GM23248 (cell line): ENCODE results near the gene RETSAT. TPM values are rescaled to one million over a fixed set of nuclear protein-coding genes. Genes with fewer than 3 reads are reported as not detected.
"Not testable (repeated sequence)": the region's sequence is repeated elsewhere in the genome, so short reads cannot be mapped to it uniquely, and the experiment has no call there.

Source experiments
- DNase-seq: peaks from one replicate; pipeline ENCODE4 v3.0.0-alpha.2; 2015
- H2AFZ ChIP-seq: fragments of 200-600 bp; sonication (generic); 2 replicates; pipeline ENCODE4 v1.6.1; 2016; ENCODE audit warnings: antibody characterized with exemption
- H3F3A ChIP-seq: fragments of 200-600 bp; sonication (generic); 2 replicates; pipeline ENCODE4 v1.6.1; 2016; ENCODE audit warnings: mild to moderate bottlenecking, antibody characterized with exemption, mixed run types; ENCODE audit not compliant: insufficient read depth
- H3K27ac ChIP-seq: fragments of 200-600 bp; sonication (generic); 2 replicates; pipeline ENCODE4 v1.5.1; 2016; ENCODE audit warnings: mild to moderate bottlenecking
- H3K27me3 ChIP-seq: fragments of 200-600 bp; sonication (generic); replicated peaks from 2 replicates; pipeline ENCODE4 v1.6.1; 2016; ENCODE audit warnings: mild to moderate bottlenecking; ENCODE audit not compliant: insufficient read depth
- H3K36me3 ChIP-seq: fragments of 200-600 bp; sonication (generic); 2 replicates; pipeline ENCODE4 v1.6.1; 2016; ENCODE audit warnings: low read depth, mild to moderate bottlenecking
- H3K4me1 ChIP-seq: fragments of 200-600 bp; sonication (generic); 2 replicates; pipeline ENCODE4 v1.6.1; 2016; ENCODE audit warnings: mild to moderate bottlenecking; ENCODE audit not compliant: insufficient read depth
- H3K4me2 ChIP-seq: fragments of 200-600 bp; sonication (generic); one replicate; pipeline ENCODE4 v1.6.1; 2016; ENCODE audit warnings: mild to moderate bottlenecking; ENCODE audit not compliant: unreplicated experiment
- H3K4me3 ChIP-seq: fragments of 200-600 bp; sonication (generic); 2 replicates; pipeline ENCODE4 v1.5.1; 2016; ENCODE audit warnings: mild to moderate bottlenecking
- H3K79me2 ChIP-seq: fragments of 200-600 bp; sonication (generic); 2 replicates; pipeline ENCODE4 v1.6.1; 2016; ENCODE audit warnings: mild to moderate bottlenecking; ENCODE audit not compliant: insufficient read depth
- H3K9ac ChIP-seq: fragments of 200-600 bp; sonication (generic); 2 replicates; pipeline ENCODE4 v1.6.1; 2016; ENCODE audit warnings: mild to moderate bottlenecking
- H3K9me2 ChIP-seq: fragments of 200-600 bp; sonication (generic); 2 replicates; pipeline ENCODE4 v1.6.1; 2016; ENCODE audit warnings: mixed run types, mild to moderate bottlenecking, moderate library complexity; ENCODE audit not compliant: insufficient read depth
- H3K9me3 ChIP-seq: fragments of 200-600 bp; sonication (generic); one replicate; pipeline ENCODE4 v1.6.1; 2017; ENCODE audit warnings: low read depth
- H4K20me1 ChIP-seq: fragments of 200-600 bp; sonication (generic); 2 replicates; pipeline ENCODE4 v1.6.0; 2016; ENCODE audit not compliant: insufficient read depth
- EZH2 ChIP-seq: fragments of 200-600 bp; sonication (generic); IDR thresholded peaks from 2 replicates; pipeline ENCODE4 v1.6.1; 2018; ENCODE audit warnings: antibody characterized with exemption, mild to moderate bottlenecking; ENCODE audit not compliant: insufficient read depth, poor library complexity, severe bottlenecking
- EZH2phosphoT487 ChIP-seq: fragments of 200-600 bp; sonication (generic); IDR thresholded peaks from 2 replicates; pipeline ENCODE4 v1.6.1; 2018; ENCODE audit warnings: antibody characterized with exemption, moderate library complexity, mild to moderate bottlenecking, low read depth; ENCODE audit not compliant: insufficient read depth
- WGBS, 2 experiments: methylation state at CpG; one replicate each; pipeline ENCODE4 v1.1.6; 2015 to 2017; ENCODE audit warnings: low lambda C conversion rate in 2 of 2, low coverage in 1 of 2; ENCODE audit errors: missing lambda C conversion rate in 2 of 2; 5-methylcytosine and 5-hydroxymethylcytosine counted together
- in situ Hi-C: fragments of 300-500 bp; cut with MboI; formaldehyde crosslinking; loops from 2 replicates; pipeline ENCODE4 v1.15.0; 2020
- polyA plus RNA-seq: library from polyadenylated mRNA; unstranded; fragments of >200 nt; fragmentation: Nextera tagmentation; extraction: Ambion mirVana; gene quantifications from 2 replicates; pipeline ENCODE4 v1.2.1, GENCODE V29; 2016
- total RNA-seq: library from RNA; depleted of rRNA; stranded (reverse); fragments of >200 nt; shearing (Covaris generic); gene quantifications from 2 replicates; pipeline ENCODE4 v1.2.3, GENCODE V29; 2014

RETSAT gene
- total and polyA plus RNA-seq, 2 experiments from 2014 or later, result 20.4 to 68.6 TPM

DNA sequence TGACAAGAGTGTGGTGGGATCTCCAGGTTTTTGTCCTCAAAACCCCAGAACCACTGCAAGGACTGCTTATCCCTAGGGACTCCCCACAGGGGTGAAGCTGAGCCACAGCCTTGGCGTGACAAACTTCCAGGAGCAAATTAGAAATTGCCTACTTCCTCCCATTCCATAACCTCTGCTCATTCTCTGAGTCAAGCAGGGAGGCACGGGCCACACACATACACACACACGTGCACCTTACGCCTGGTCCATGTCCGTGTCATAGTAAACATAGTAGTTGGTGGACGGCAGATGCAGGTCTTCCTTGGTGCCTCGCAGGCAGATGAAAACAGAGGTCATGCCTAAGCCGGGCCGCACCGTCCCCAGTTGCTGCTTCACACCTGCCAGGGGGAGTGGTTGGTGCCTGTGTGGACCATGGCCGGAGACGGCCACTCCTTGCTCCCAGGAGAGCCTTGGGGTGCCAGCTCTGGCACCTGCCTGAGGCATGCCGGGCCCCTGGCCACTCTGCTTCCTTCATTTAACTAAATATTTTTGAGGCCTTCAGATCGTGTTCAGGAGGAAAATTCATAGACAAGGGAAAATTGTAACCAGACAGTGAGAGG lies 9.9 kb downstream of the RETSAT start:
- H4K20me1 ChIP-seq, result no peaks in the 10 kb centered on the region
- no peaks in the 10 kb centered on the region for H3K79me2 ChIP-seq
- H3K4me1 ChIP-seq, result 0 out of 2 replicates have a peak, but pooled peaks cover 5% of the 10 kb centered on the region
- H3K4me2 ChIP-seq, result no peak overlapping the region
- peaks cover 9% of the 10 kb centered on the region; the same call in 1 of the 2 replicates for H3F3A ChIP-seq
- no peak overlapping the region for H3K4me3 ChIP-seq
- no peaks in the 10 kb centered on the region for H3K27me3 ChIP-seq
- H3K36me3 ChIP-seq, result peaks cover 4% of the 10 kb centered on the region; the same call in 1 of the 2 replicates
- peak; percentile 15 for DNase-seq
- no peak overlapping the region for H3K27ac ChIP-seq
- WGBS, 2 experiments, result 76 to 81% methylated on average over 14 of the region's 14 CpGs
- TF ChIP-seq EZH2phosphoT487 (no peak), EZH2 (no peak)
- in situ Hi-C loops, result no loop called here
- no peak overlapping the region for H3K9ac ChIP-seq
- H3K9me2 ChIP-seq, result no peaks in the 10 kb centered on the region
- no peak overlapping the region for H2AFZ ChIP-seq
- H3K9me3 ChIP-seq, result no peaks in the 10 kb centered on the region

DNA sequence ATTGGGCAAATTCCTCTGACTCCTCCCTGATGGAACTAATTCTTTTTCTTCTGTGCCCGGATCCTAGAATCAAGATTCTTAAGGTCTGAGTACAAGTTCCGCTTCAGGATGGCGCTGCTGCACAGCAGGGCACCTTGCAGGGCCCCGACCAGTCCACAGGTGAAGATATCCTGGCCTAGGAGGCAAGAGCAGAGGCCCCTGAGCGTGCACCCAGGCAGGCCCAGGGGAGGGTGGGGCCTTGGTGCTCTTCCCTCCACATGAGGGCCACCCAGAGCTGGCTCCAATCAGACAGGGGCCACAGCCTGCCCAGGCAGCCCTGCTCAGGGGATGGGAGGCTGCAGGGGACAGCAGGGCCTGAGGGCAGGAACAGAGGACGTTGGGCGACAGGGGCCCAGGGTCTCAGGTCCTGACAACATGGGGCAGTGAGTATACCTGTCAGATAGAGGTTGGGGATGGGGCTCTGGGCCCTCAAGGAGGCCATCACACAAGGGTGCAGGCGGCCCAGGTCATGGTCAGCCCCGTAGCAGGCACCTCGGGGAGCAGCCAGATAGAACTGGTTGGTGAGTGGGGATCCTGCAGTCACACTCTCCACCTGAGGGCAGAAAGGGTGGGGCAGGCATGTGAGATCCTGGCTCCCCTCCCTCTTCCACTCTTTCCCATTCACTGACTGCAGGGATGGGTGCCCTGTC lies 11.0 kb downstream of the RETSAT start:
- H3K27ac ChIP-seq, H3K9me2 ChIP-seq, H3F3A ChIP-seq, H4K20me1 ChIP-seq, H2AFZ ChIP-seq, DNase-seq, H3K36me3 ChIP-seq, H3K27me3 ChIP-seq, H3K79me2 ChIP-seq, H3K9ac ChIP-seq, H3K4me3 ChIP-seq, H3K9me3 ChIP-seq, H3K4me1 ChIP-seq, H3K4me2 ChIP-seq, in situ Hi-C loops: not testable (repeated sequence)
- WGBS, 2 experiments, result 79 to 84% methylated on average over 8 to 9 of the region's 10 CpGs

DNA sequence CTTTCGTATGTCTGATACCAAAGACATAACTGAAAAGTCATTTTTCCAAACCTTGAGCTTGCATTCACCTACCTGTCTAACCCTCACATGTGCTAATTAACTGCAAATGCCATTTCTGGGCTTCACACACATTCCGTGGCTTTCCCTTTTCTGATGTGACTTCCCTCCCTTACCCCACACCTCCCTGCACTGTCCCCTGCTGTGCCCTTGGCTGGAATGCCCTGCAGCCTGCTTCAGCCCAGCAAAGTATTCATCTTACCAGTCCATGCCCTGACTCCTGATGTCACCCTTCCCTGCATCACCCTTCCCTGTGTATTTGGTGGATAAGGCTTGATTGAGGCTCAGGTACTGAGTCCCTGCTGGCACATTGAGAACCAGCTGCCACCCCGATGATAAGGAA lies 12.2 kb downstream of the RETSAT start:
- Histone ChIP-seq H3K79me2 (no peaks in the 10 kb centered on the region), H2AFZ (no peak overlapping the region), H3K9me3 (no peaks in the 10 kb centered on the region), H3K27me3 (no peaks in the 10 kb centered on the region), H4K20me1 (no peaks in the 10 kb centered on the region), H3K4me1 (0 out of 2 replicates have a peak, but pooled peaks cover 5% of the 10 kb centered on the region), H3K9ac (no peak overlapping the region), H3K36me3 (no peaks in the 10 kb centered on the region), H3K27ac (no peak overlapping the region), H3K4me2 (no peak overlapping the region), H3K4me3 (no peak overlapping the region), H3F3A (peaks cover 9% of the 10 kb centered on the region; the same call in 1 of the 2 replicates), H3K9me2 (no peaks in the 10 kb centered on the region)
- 97 to 99% methylated on average over 3 of the region's 3 CpGs for WGBS, 2 experiments
- TF ChIP-seq EZH2, result no peak
- TF ChIP-seq EZH2phosphoT487, result no peak
- DNase-seq, result no peak
- in situ Hi-C loops, result no loop called here

DNA sequence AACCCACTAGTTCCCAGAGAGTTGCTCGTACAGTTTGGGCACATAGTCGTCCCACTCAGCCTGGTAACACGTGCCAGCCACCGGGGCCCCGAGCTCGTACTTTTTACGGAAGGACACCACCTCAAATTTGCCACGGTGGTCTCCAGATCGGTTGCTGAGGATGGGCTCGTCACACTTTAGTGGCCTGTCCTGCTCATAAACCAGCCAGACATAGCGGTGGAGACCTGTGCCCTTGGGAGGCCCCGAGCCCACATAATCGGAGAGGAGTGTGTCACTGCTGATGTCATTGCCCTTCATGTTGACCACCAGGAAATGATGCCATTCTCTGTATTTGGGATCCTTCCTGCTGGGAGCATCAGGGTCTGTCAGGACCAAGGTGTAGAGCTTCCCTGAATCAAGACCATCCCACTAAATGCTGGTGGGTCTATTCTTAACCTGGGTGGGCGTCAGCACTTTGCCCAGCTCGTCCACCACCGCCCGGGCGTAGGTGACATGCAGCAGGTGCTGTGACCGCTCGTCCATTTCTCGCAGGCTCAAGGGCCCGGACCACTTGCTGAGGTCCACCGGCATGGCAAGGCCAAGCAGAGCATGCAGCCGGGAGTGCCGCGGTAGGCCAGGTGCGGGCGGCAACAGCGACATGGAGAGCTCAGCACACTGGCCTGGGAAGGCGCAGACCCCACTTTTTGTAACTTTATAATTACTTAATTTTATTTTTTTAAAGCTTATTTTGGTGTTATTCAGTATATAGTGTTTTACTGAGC lies 12.9 kb downstream of the RETSAT start:
- H3K36me3 ChIP-seq, result no peaks in the 10 kb centered on the region
- H3K27ac ChIP-seq, result no peak overlapping the region
- no peaks in the 10 kb centered on the region for H3K79me2 ChIP-seq
- H3K9me3 ChIP-seq, result no peaks in the 10 kb centered on the region
- 86 to 88% methylated on average over 28 to 30 of the region's 30 CpGs for WGBS, 2 experiments
- H4K20me1 ChIP-seq, result no peaks in the 10 kb centered on the region
- no peak overlapping the region for H2AFZ ChIP-seq
- no peak overlapping the region for H3K9ac ChIP-seq
- no peaks in the 10 kb centered on the region for H3K9me2 ChIP-seq
- H3K4me1 ChIP-seq, result 0 out of 2 replicates have a peak, but pooled peaks cover 5% of the 10 kb centered on the region
- H3K4me2 ChIP-seq, result no peak overlapping the region
- TF ChIP-seq EZH2, result no peak
- no peak for TF ChIP-seq EZH2phosphoT487
- DNase-seq, result no peak
- peaks cover 9% of the 10 kb centered on the region; the same call in 1 of the 2 replicates for H3F3A ChIP-seq
- no peak overlapping the region for H3K4me3 ChIP-seq
- in situ Hi-C loops, result no loop called here
- no peaks in the 10 kb centered on the region for H3K27me3 ChIP-seq
